ENCODE data around the gene OSBPL6. TPM values are rescaled to one million over a fixed set of nuclear protein-coding genes. Genes with fewer than 3 reads are reported as not detected.

OSBPL6 gene
- total RNA-seq, 1 experiment from 2014 or later, result 0.30 TPM

GRCh38 chr2:178270338-178270737 is 76.0 kb downstream of the OSBPL6 start:
- Histone ChIP-seq H4K20me1 (ENCODE audit: insufficient read depth, low read depth, low read length) (no peaks in the 10 kb centered on the region), H3K4me1 (ENCODE audit: low read length) (no peaks in the 10 kb centered on the region), H2AFZ (ENCODE audit: low read length) (no peak overlapping the region), H3K79me2 (ENCODE audit: low read length) (no peaks in the 10 kb centered on the region), H3K36me3 (ENCODE audit: insufficient read depth, low read length) (no peaks in the 10 kb centered on the region), H3K27ac (ENCODE audit: low read length) (no peak overlapping the region), H3K4me2 (ENCODE audit: low read depth, low read length, poor library complexity, severe bottlenecking) (no peak overlapping the region), H3K9me3 (ENCODE audit: low read length) (no peaks in the 10 kb centered on the region), H3K9me2 (replicated peaks; ENCODE audit: insufficient read depth, low read length) (no peaks in the 10 kb centered on the region), H3K27me3 (ENCODE audit: low read length) (no peaks in the 10 kb centered on the region), H3K4me3 (ENCODE audit: low read length) (no peak overlapping the region), H3K9ac (ENCODE audit: low read length) (no peak overlapping the region)
- DNase-seq, result no peak

DNA sequence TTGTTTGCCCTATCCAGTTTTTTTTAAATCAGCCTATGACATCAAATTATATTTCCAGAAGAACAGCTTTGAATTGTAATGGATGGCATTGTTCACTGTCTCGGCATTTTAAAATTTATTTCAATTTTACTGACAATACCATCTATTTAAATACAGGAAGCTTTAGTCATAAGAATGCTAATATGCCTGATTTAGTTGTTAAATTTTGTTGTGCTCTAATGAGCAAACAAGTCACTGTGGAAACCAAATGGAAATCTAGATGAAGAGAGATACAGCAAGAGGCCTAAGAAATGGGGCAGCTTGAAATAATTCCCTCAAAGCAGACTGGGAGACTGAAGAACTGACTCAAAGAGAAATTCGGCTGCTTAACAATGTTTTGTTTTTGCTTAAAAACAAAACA is 76.8 kb downstream of the OSBPL6 start:
- H3K9ac ChIP-seq (ENCODE audit: low read length), result no peak overlapping the region
- no peak overlapping the region for H3K27ac ChIP-seq (ENCODE audit: low read length)
- H3K4me1 ChIP-seq (ENCODE audit: low read length), result no peaks in the 10 kb centered on the region
- no peak for DNase-seq
- no peaks in the 10 kb centered on the region for H3K79me2 ChIP-seq (ENCODE audit: low read length)
- no peaks in the 10 kb centered on the region for H3K36me3 ChIP-seq (ENCODE audit: insufficient read depth, low read length)
- H3K27me3 ChIP-seq (ENCODE audit: low read length), result no peaks in the 10 kb centered on the region
- H3K9me3 ChIP-seq (ENCODE audit: low read length), result no peaks in the 10 kb centered on the region
- H3K4me3 ChIP-seq (ENCODE audit: low read length), result no peak overlapping the region
- no peak overlapping the region for H3K4me2 ChIP-seq (ENCODE audit: low read depth, low read length, poor library complexity, severe bottlenecking)
- H2AFZ ChIP-seq (ENCODE audit: low read length), result no peak overlapping the region
- H4K20me1 ChIP-seq (ENCODE audit: insufficient read depth, low read depth, low read length), result no peaks in the 10 kb centered on the region
- no peaks in the 10 kb centered on the region for H3K9me2 ChIP-seq (replicated peaks; ENCODE audit: insufficient read depth, low read length)

DNA sequence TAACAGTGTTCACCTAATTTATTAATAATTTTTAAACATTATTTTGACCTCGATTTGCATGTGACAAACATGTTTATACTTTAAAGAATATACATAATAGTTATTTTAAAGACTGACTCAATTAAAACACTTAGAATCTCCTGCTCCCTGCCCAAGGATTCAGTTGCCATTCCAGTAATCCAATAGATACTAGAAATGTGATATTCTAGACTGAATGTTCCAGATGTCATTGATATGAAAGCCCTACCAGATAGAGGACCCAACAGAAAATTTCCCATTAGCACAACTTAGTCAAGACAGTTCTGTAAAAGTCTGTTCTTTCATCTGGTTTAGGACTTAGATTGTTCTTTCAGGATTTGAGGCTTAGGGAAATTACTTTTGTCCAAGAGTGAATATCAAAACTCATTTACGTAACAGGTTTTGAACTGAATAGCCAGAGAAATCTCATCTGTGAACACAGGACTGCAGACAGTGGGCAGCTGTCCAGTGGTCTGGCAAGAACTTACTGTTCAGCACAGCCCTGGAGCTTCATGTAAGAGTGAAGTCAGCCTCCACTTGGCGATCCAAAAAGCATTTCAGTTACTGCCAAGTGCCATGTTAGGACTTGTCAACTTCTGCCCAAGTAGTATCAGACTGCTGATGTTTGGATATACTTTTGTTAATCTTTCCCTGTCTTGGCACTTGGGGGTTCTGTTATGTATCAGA is 77.5 kb downstream of the OSBPL6 start:
- Histone ChIP-seq H3K9me2 (replicated peaks; ENCODE audit: insufficient read depth, low read length) (no peaks in the 10 kb centered on the region), H2AFZ (ENCODE audit: low read length) (no peak overlapping the region), H3K9ac (ENCODE audit: low read length) (no peak overlapping the region), H3K27ac (ENCODE audit: low read length) (no peak overlapping the region), H3K4me2 (ENCODE audit: low read depth, low read length, poor library complexity, severe bottlenecking) (no peak overlapping the region), H3K27me3 (ENCODE audit: low read length) (no peaks in the 10 kb centered on the region), H3K79me2 (ENCODE audit: low read length) (no peaks in the 10 kb centered on the region), H3K4me1 (ENCODE audit: low read length) (no peaks in the 10 kb centered on the region), H3K4me3 (ENCODE audit: low read length) (no peak overlapping the region), H3K36me3 (ENCODE audit: insufficient read depth, low read length) (no peaks in the 10 kb centered on the region), H3K9me3 (ENCODE audit: low read length) (no peaks in the 10 kb centered on the region), H4K20me1 (ENCODE audit: insufficient read depth, low read depth, low read length) (no peaks in the 10 kb centered on the region)
- no peak for DNase-seq

GRCh38 chr2:178273787-178274360 is 79.6 kb downstream of the OSBPL6 start:
- no peak overlapping the region for H3K4me2 ChIP-seq (ENCODE audit: low read depth, low read length, poor library complexity, severe bottlenecking)

GRCh38 chr2:178275600-178275999 is 81.3 kb downstream of the OSBPL6 start:
- no peaks in the 10 kb centered on the region for H3K9me2 ChIP-seq (replicated peaks; ENCODE audit: insufficient read depth, low read length)
- no peaks in the 10 kb centered on the region for H3K79me2 ChIP-seq (ENCODE audit: low read length)
- no peak overlapping the region for H3K4me3 ChIP-seq (ENCODE audit: low read length)
- H3K4me1 ChIP-seq (ENCODE audit: low read length), result no peaks in the 10 kb centered on the region
- no peaks in the 10 kb centered on the region for H3K27me3 ChIP-seq (ENCODE audit: low read length)
- H3K9me3 ChIP-seq (ENCODE audit: low read length), result no peaks in the 10 kb centered on the region
- H4K20me1 ChIP-seq (ENCODE audit: insufficient read depth, low read depth, low read length), result no peaks in the 10 kb centered on the region
- no peak overlapping the region for H3K4me2 ChIP-seq (ENCODE audit: low read depth, low read length, poor library complexity, severe bottlenecking)
- no peaks in the 10 kb centered on the region for H3K36me3 ChIP-seq (ENCODE audit: insufficient read depth, low read length)
- no peak overlapping the region for H2AFZ ChIP-seq (ENCODE audit: low read length)
- no peak for DNase-seq
- H3K9ac ChIP-seq (ENCODE audit: low read length), result no peak overlapping the region
- H3K27ac ChIP-seq (ENCODE audit: low read length), result no peak overlapping the region

More at GRCh38 chr2:178273787-178274360, 79.6 kb downstream of the OSBPL6 start:
- no peaks in the 10 kb centered on the region for H3K4me1 ChIP-seq (ENCODE audit: low read length)
- H3K9me2 ChIP-seq (replicated peaks; ENCODE audit: insufficient read depth, low read length), result no peaks in the 10 kb centered on the region
- no peaks in the 10 kb centered on the region for H3K9me3 ChIP-seq (ENCODE audit: low read length)
- H3K27me3 ChIP-seq (ENCODE audit: low read length), result no peaks in the 10 kb centered on the region
- H3K27ac ChIP-seq (ENCODE audit: low read length), result no peak overlapping the region
- no peak for DNase-seq
- H3K9ac ChIP-seq (ENCODE audit: low read length), result no peak overlapping the region
- H4K20me1 ChIP-seq (ENCODE audit: insufficient read depth, low read depth, low read length), result no peaks in the 10 kb centered on the region
- no peak overlapping the region for H3K4me3 ChIP-seq (ENCODE audit: low read length)
- no peak overlapping the region for H2AFZ ChIP-seq (ENCODE audit: low read length)
- no peaks in the 10 kb centered on the region for H3K36me3 ChIP-seq (ENCODE audit: insufficient read depth, low read length)
- no peaks in the 10 kb centered on the region for H3K79me2 ChIP-seq (ENCODE audit: low read length)

- H3K27ac ChIP-seq (ENCODE audit: low read length), result no peak overlapping the region
- H3K4me1 ChIP-seq (ENCODE audit: low read length), result no peaks in the 10 kb centered on the region
- no peaks in the 10 kb centered on the region for H3K27me3 ChIP-seq (ENCODE audit: low read length)
- no peak overlapping the region for H3K9ac ChIP-seq (ENCODE audit: low read length)
- no peak overlapping the region for H3K4me3 ChIP-seq (ENCODE audit: low read length)
- no peaks in the 10 kb centered on the region for H3K9me2 ChIP-seq (replicated peaks; ENCODE audit: insufficient read depth, low read length)
- no peak overlapping the region for H2AFZ ChIP-seq (ENCODE audit: low read length)
- H3K36me3 ChIP-seq (ENCODE audit: insufficient read depth, low read length), result no peaks in the 10 kb centered on the region
- H4K20me1 ChIP-seq (ENCODE audit: insufficient read depth, low read depth, low read length), result no peaks in the 10 kb centered on the region
- DNase-seq, result no peak
- H3K4me2 ChIP-seq (ENCODE audit: low read depth, low read length, poor library complexity, severe bottlenecking), result no peak overlapping the region
- no peaks in the 10 kb centered on the region for H3K79me2 ChIP-seq (ENCODE audit: low read length)
- no peaks in the 10 kb centered on the region for H3K9me3 ChIP-seq (ENCODE audit: low read length)
Observed at GRCh38 chr2:178277741-178278197, 83.5 kb downstream of the OSBPL6 start.

GRCh38 chr2:178279142-178279541 is 84.8 kb downstream of the OSBPL6 start:
- Histone ChIP-seq H2AFZ (ENCODE audit: low read length) (no peak overlapping the region), H3K27me3 (ENCODE audit: low read length) (no peaks in the 10 kb centered on the region), H3K9me3 (ENCODE audit: low read length) (no peaks in the 10 kb centered on the region), H3K4me1 (ENCODE audit: low read length) (no peaks in the 10 kb centered on the region), H3K36me3 (ENCODE audit: insufficient read depth, low read length) (no peaks in the 10 kb centered on the region), H3K9ac (ENCODE audit: low read length) (no peak overlapping the region), H3K79me2 (ENCODE audit: low read length) (no peaks in the 10 kb centered on the region), H3K4me3 (ENCODE audit: low read length) (no peak overlapping the region), H3K9me2 (replicated peaks; ENCODE audit: insufficient read depth, low read length) (no peaks in the 10 kb centered on the region), H3K27ac (ENCODE audit: low read length) (no peak overlapping the region), H3K4me2 (ENCODE audit: low read depth, low read length, poor library complexity, severe bottlenecking) (no peak overlapping the region), H4K20me1 (ENCODE audit: insufficient read depth, low read depth, low read length) (no peaks in the 10 kb centered on the region)
- DNase-seq, result no peak

- Histone ChIP-seq H3K4me2 (ENCODE audit: low read depth, low read length, poor library complexity, severe bottlenecking) (no peak overlapping the region), H2AFZ (ENCODE audit: low read length) (no peak overlapping the region), H3K27ac (ENCODE audit: low read length) (no peak overlapping the region), H3K4me3 (ENCODE audit: low read length) (no peak overlapping the region), H3K79me2 (ENCODE audit: low read length) (no peaks in the 10 kb centered on the region), H3K9ac (ENCODE audit: low read length) (no peak overlapping the region), H3K36me3 (ENCODE audit: insufficient read depth, low read length) (no peaks in the 10 kb centered on the region), H4K20me1 (ENCODE audit: insufficient read depth, low read depth, low read length) (no peaks in the 10 kb centered on the region), H3K27me3 (ENCODE audit: low read length) (no peaks in the 10 kb centered on the region), H3K4me1 (ENCODE audit: low read length) (no peaks in the 10 kb centered on the region), H3K9me3 (ENCODE audit: low read length) (no peaks in the 10 kb centered on the region), H3K9me2 (replicated peaks; ENCODE audit: insufficient read depth, low read length) (no peaks in the 10 kb centered on the region)
- DNase-seq, result no peak
Observed at GRCh38 chr2:178279636-178280035, 85.3 kb downstream of the OSBPL6 start.

All from Karpas-422 (cell line).